ENCODE data around the gene KRT13.

The KRT13 gene

DNA sequence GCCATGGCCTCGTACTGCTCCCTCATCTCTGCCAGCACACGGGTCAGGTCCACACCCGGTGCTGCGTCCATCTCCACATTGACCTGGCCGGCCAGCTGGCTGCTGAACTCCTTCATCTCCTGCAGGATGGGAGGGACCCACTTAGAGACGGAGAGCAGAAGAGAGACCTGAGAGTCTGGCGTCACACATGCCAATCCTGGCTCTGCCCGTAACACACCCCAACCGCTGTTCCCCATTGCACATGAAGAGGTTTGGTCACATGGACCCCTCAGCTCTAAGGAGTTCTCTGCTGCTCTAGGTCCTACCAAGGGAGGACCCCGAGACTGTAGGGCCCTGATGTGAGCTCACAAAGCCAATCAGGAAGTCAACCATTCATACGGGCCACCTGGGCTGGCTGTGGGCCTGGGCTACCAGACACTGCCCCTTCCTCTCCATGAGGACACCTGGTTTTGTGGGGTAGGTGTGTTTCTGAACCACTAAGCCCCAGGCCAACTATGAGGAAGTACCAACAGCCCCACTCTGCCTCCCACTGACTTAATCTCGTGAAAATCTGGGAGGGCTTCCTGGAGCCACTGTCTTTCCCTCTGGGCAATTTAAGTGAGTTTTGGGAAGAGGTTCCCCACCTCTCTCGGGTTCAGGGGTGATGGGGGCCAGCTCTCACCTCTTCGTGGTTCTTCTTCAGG is 10.9 kb upstream of the KRT13 start:
- H3K36me3 ChIP-seq (ENCODE audit: insufficient read depth, low read length): no peaks in the 10 kb centered on the region
- H3K4me3 ChIP-seq (ENCODE audit: low read length): no peak overlapping the region
- H3K27me3 ChIP-seq (ENCODE audit: control insufficient read depth, insufficient read depth, low read length): peaks cover 4% of the 10 kb centered on the region
- no peak overlapping the region for H3K9ac ChIP-seq (ENCODE audit: low read depth, low read length)
- H3K4me1 ChIP-seq (ENCODE audit: control insufficient read depth, insufficient read depth, low read length): peaks cover 6% of the 10 kb centered on the region
- no peaks in the 10 kb centered on the region for H3K9me3 ChIP-seq (replicated peaks; ENCODE audit: low read length)
- no peak overlapping the region for H3K4me2 ChIP-seq (ENCODE audit: low read length)

DNA sequence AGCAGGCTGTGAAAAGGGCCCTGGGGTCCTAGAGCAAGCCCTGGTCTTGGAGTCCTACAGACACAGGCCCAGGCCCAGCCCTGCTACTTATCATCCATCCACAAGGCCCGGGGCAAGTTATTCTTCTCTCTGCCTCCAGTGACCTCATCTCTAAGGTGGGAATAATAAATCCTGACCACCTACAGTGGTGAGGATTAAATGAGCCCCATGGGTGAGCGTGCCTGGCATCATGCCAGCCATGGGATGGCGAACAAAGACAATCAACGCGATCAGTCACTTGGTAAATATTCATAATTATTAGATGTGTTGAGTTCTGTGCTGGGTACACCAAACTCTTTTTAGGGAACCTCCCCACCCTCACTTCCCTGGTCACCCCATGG is 7.7 kb upstream of the KRT13 start:
- Histone ChIP-seq H3K4me3 (ENCODE audit: low read length) (no peak overlapping the region), H3K4me1 (ENCODE audit: control insufficient read depth, insufficient read depth, low read length) (no peaks in the 10 kb centered on the region), H3K27me3 (ENCODE audit: control insufficient read depth, insufficient read depth, low read length) (peaks cover 11% of the 10 kb centered on the region), H3K9ac (ENCODE audit: low read depth, low read length) (no peak overlapping the region), H3K4me2 (ENCODE audit: low read length) (no peak overlapping the region), H3K9me3 (replicated peaks; ENCODE audit: low read length) (no peaks in the 10 kb centered on the region), H3K36me3 (ENCODE audit: insufficient read depth, low read length) (no peaks in the 10 kb centered on the region)

DNA sequence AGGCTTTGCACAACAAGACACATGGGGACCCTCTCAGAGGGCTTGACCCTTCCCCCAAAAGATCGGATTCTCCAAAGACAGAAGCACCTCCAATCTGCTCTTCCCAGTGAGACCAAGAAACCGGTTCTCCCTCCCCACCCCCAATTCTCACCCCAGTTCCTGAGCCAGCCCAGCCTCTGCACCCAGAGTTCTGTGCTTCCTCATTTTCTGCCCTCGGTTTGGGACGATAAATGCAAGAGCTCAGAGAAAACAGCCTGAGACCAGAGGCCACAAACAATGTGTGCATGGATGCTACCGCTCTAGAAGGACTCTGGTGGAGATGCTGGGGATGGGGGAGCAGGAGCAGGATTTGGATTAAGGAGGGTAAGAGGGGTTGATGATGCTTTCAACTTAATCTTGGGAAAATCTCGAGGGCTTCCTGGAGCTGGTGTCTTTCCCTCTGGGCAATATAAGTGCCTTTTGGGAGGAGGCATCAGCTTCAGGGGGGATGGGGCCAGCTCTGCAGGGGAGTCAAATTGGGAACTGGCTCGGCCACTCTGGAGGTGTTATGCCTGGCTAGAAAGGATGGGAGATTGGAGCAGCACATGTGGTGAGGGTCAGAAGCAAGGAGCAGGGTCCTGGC is 7.2 kb upstream of the KRT13 start:
- H3K4me2 ChIP-seq (ENCODE audit: low read length): no peak overlapping the region
- H3K36me3 ChIP-seq (ENCODE audit: insufficient read depth, low read length): no peaks in the 10 kb centered on the region
- H3K9me3 ChIP-seq (replicated peaks; ENCODE audit: low read length): no peaks in the 10 kb centered on the region
- peaks cover 11% of the 10 kb centered on the region for H3K27me3 ChIP-seq (ENCODE audit: control insufficient read depth, insufficient read depth, low read length)
- no peak overlapping the region for H3K9ac ChIP-seq (ENCODE audit: low read depth, low read length)
- H3K4me3 ChIP-seq (ENCODE audit: low read length): no peak overlapping the region
- H3K4me1 ChIP-seq (ENCODE audit: control insufficient read depth, insufficient read depth, low read length): no peaks in the 10 kb centered on the region

DNA sequence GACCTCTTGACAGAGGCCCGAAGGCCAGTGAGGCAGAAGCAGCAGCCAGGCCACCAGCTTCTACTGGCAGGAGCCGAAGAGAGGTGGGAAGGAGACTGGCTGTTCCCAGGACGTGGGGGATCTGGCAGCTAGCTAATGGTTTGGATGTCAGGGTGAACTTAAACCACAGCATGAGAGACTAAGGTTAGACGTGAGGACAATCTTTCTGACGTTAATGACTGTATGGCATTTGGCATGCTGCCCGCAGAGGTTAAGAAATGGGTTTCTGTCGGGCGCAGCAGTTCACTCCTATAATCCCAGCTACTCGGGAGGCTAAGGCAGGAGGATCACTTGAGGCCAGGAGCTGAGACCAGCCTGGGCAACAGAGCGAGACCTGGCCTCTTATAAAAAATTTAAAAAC is 6.3 kb upstream of the KRT13 start:
- Histone ChIP-seq H3K4me3 (ENCODE audit: low read length) (no peak overlapping the region), H3K4me1 (ENCODE audit: control insufficient read depth, insufficient read depth, low read length) (no peaks in the 10 kb centered on the region), H3K36me3 (ENCODE audit: insufficient read depth, low read length) (no peaks in the 10 kb centered on the region), H3K27me3 (ENCODE audit: control insufficient read depth, insufficient read depth, low read length) (peaks cover 11% of the 10 kb centered on the region), H3K9me3 (replicated peaks; ENCODE audit: low read length) (no peaks in the 10 kb centered on the region), H3K9ac (ENCODE audit: low read depth, low read length) (no peak overlapping the region), H3K4me2 (ENCODE audit: low read length) (no peak overlapping the region)

DNA sequence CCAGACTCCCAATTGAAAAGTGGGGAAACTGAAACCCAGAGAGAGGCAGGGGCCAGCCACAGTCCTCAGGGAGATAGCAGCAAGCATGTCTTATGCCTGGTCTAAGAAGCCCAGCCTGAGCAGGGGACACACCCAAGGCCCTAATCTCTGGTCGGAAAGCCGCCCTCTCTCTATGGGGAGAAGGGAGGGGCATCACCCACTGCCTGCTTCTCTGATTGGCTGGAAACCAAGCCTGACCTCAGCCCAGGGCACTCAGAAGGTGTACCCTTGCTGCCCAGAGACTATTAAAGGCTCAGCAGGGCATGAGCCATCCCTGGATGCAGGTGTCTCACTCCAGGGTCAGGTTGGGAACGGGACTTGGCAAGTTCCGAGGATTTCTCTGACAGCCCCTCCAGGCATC is 5.7 kb upstream of the KRT13 start:
- Histone ChIP-seq H3K4me2 (ENCODE audit: low read length) (no peak overlapping the region), H3K9me3 (replicated peaks; ENCODE audit: low read length) (no peaks in the 10 kb centered on the region), H3K4me1 (ENCODE audit: control insufficient read depth, insufficient read depth, low read length) (no peaks in the 10 kb centered on the region), H3K36me3 (ENCODE audit: insufficient read depth, low read length) (no peaks in the 10 kb centered on the region), H3K4me3 (ENCODE audit: low read length) (no peak overlapping the region), H3K9ac (ENCODE audit: low read depth, low read length) (no peak overlapping the region), H3K27me3 (ENCODE audit: control insufficient read depth, insufficient read depth, low read length) (peaks cover 17% of the 10 kb centered on the region)

DNA sequence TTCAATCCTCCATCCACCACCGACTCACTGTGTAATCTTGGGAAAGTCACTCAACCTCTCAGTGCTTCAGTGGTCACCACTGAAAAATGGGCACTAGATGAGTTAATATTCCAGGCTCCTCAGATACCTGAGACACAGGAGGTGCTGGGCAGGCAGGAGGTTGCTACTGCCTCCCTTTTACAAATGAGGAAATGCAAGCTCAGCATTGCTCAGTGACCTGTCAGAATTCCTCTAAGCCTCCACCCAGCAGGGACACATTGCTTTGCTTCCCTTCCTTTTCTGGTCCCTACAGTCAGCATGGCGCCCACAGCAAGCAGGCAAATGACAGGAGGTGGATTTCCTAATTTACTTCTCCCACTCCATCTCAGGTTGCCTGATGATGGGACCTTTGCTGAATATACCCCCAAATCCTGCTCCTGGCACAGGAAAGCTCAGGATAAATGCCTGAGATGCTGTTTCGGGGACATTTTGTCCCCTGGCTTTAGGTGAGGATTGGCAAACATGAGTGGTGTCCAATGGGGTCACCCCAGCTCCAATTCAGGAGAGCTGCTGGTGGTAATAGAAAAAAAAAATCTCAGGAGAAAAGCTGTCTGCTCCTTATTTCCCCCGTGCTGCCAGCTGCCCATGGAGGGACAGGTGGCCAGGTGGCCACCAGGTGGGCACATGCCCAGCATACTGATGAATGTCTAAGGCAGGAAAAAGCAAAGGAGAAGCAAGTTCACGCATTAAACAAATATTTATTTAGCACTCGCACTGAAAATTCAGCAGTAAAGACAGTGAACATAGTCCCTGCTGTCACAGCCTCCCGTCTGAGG is 5.0 kb upstream of the KRT13 start:
- no peak overlapping the region for H3K9ac ChIP-seq (ENCODE audit: low read depth, low read length)
- no peaks in the 10 kb centered on the region for H3K4me1 ChIP-seq (ENCODE audit: control insufficient read depth, insufficient read depth, low read length)
- H3K9me3 ChIP-seq (replicated peaks; ENCODE audit: low read length): no peaks in the 10 kb centered on the region
- no peak overlapping the region for H3K4me3 ChIP-seq (ENCODE audit: low read length)
- peaks cover 18% of the 10 kb centered on the region for H3K27me3 ChIP-seq (ENCODE audit: control insufficient read depth, insufficient read depth, low read length)
- no peaks in the 10 kb centered on the region for H3K36me3 ChIP-seq (ENCODE audit: insufficient read depth, low read length)
- H3K4me2 ChIP-seq (ENCODE audit: low read length): no peak overlapping the region

DNA sequence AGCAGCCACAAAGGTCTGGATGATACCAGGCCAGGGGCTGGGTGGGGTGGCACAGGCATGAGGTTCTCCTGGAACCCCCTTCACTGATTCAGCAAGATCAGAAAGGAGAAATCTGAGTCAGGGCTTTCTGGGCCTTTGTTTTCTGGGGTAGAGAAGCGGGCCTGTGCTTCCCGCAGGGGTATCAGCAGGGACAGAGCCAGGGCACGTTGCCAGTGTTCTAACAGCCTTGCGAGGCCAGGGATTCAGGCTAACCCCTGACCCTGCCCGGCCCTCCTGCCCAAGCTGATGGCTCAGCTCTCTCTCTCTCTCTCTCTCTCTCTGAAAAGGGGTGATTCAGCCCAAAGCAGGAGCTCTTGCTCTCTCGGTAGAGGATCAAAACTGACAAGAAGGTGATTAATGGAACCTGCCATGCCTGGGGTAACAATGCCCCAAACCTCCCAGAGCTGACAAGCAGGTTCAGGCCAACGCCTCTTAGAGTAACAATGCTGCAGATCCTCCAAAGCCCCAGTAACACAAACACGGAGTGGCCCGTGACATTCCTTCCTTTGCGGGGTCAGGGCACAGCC is 2.0 kb upstream of the KRT13 start:
- Histone ChIP-seq H3K4me2 (ENCODE audit: low read length) (no peak overlapping the region), H3K36me3 (ENCODE audit: insufficient read depth, low read length) (no peaks in the 10 kb centered on the region), H3K4me1 (ENCODE audit: control insufficient read depth, insufficient read depth, low read length) (no peaks in the 10 kb centered on the region), H3K9ac (ENCODE audit: low read depth, low read length) (no peak overlapping the region), H3K27me3 (ENCODE audit: control insufficient read depth, insufficient read depth, low read length) (peaks cover 14% of the 10 kb centered on the region), H3K4me3 (ENCODE audit: low read length) (no peak overlapping the region), H3K9me3 (replicated peaks; ENCODE audit: low read length) (no peaks in the 10 kb centered on the region)

DNA sequence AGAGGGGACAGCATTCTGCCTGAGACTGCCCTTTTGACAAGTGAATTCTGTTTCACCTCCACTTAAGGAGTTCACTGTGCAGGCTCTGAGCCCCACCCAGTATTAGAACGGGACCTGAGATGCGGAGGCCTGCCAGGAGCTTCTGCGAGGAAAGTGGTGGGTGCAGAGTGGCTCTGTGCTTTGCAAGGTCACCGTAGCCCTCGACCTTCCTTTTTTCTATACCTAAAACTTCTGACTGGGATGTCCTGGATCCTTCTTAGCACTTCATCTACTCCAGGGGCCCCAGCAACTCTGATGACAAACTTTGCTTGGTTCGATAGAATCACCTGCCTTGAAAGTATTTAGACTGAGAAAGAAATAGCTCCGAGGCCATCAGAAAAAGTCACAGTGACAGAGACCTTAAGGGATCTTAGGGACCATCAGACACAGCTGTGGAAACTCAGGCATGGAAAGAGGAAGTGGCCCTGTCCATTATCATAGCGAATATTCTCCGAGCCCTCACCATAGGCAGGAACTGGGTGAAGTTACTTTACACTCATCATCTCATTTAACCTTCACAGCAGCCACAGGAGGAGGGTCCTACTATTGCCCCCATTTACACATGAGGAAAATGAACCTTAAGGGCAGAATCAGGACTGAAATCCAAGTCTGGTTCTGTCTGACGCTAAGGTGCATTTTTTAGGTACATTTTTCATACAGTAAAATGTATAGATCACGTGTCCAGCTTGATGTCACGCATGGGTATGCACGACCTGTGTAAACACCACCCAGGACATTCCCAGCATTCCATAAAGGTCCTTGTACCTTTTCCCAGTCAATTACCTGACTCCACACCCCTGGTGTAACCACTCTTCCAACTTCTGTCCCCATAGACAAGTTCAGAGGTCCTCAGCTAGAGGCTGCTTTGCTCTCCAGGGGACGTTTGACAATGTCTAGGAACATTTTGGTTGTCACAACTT is 676 bp upstream of the KRT13 start:
- Histone ChIP-seq H3K27me3 (ENCODE audit: control insufficient read depth, insufficient read depth, low read length) (peaks cover 14% of the 10 kb centered on the region), H3K9ac (ENCODE audit: low read depth, low read length) (no peak overlapping the region), H3K36me3 (ENCODE audit: insufficient read depth, low read length) (no peaks in the 10 kb centered on the region), H3K4me3 (ENCODE audit: low read length) (no peak overlapping the region), H3K9me3 (replicated peaks; ENCODE audit: low read length) (no peaks in the 10 kb centered on the region), H3K4me2 (ENCODE audit: low read length) (no peak overlapping the region), H3K4me1 (ENCODE audit: control insufficient read depth, insufficient read depth, low read length) (no peaks in the 10 kb centered on the region)

DNA sequence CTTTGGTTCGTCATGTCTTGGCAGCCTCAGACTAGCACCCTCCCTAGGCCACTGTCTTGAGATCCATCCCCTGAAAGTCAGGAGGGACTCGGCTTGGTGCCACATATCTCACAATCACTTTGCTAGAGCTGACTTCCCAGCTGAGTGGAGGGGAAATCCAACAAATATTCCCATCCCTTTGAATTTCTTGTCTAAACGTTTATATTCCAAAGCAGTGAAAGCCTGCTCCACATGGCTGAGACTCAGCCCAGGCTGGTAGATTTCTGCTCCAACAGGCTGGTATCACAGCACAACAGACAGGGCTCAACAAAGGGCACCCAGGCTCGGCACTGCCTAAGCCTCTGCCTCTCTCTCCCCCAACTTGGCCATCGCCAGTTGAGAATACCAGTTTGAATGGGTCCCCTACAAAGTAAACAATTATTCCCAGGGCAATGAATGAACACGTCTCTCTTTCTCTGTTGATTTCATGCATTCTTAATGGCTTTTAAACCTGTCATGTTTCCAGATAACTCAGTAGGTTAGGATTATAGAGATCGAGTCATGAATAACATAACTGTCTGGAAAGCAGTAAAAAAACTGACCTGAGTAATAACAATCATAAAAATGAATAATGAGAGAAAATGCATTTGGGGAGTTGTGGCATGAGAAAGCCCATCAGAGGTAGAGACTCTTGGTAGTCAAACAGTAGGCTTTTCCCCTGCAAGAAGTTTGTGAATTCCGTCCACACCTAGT is 1.0 kb downstream of the KRT13 start:
- Histone ChIP-seq H3K4me3 (ENCODE audit: low read length) (no peak overlapping the region), H3K9me3 (replicated peaks; ENCODE audit: low read length) (no peaks in the 10 kb centered on the region), H3K9ac (ENCODE audit: low read depth, low read length) (no peak overlapping the region), H3K4me1 (ENCODE audit: control insufficient read depth, insufficient read depth, low read length) (peaks cover 13% of the 10 kb centered on the region), H3K4me2 (ENCODE audit: low read length) (no peak overlapping the region), H3K27me3 (ENCODE audit: control insufficient read depth, insufficient read depth, low read length) (peaks cover 10% of the 10 kb centered on the region), H3K36me3 (ENCODE audit: insufficient read depth, low read length) (no peaks in the 10 kb centered on the region)

DNA sequence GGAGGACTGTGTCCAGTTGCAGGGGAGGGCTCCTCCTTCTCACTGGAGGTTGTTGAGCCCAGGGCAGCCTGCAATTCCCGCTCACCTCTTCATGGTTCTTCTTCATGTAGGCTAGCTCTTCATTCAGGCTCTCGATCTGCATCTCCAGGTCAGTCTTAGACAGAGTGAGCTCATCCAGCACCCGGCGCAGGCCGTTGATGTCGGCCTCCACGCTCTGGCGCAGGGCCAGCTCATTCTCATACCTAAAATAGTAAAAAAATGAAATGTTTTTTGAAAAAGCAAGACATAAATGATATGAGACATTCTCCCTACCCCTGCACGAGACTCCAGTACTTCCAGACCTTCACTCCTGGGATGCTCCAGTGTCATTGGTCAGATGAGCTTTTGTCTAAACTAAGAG is 2.2 kb downstream of the KRT13 start:
- no peak overlapping the region for H3K4me3 ChIP-seq (ENCODE audit: low read length)
- H3K27me3 ChIP-seq (ENCODE audit: control insufficient read depth, insufficient read depth, low read length): peaks cover 7% of the 10 kb centered on the region
- H3K9ac ChIP-seq (ENCODE audit: low read depth, low read length): no peak overlapping the region
- no peaks in the 10 kb centered on the region for H3K36me3 ChIP-seq (ENCODE audit: insufficient read depth, low read length)
- H3K4me2 ChIP-seq (ENCODE audit: low read length): no peak overlapping the region
- H3K9me3 ChIP-seq (replicated peaks; ENCODE audit: low read length): no peaks in the 10 kb centered on the region
- H3K4me1 ChIP-seq (ENCODE audit: control insufficient read depth, insufficient read depth, low read length): peaks cover 14% of the 10 kb centered on the region
